AG08395 (cell line): ENCODE measurements around the gene NIN.
A peak's percentile ranks its signal among the peaks of the same experiment; 100 is the strongest.

Source experiments
- DNase-seq: peaks from one replicate; pipeline ENCODE4 v3.0.0; 2012; ENCODE audit warnings: mixed read lengths, low spot score

NIN gene

DNA sequence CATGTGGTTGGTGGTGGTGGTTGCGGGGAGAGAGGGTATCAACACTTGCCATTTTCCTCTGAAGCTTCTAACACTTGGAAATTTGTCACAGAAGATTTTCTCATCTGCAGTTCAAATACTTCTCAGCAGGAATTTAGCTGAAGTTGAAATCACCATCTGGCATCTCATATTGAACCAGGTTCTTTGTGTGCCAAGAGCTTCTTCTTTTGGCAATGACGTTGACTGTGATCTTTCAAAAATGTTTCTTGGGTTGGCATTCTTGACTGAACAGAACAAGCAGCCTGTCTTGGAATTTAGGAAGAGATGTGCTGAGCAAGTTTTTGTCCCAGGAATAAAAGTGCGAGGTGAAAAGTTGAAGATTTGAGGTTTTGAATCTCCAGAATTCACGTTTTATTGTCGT is 8.7 kb upstream of the NIN start:
- no peak for DNase-seq

DNA sequence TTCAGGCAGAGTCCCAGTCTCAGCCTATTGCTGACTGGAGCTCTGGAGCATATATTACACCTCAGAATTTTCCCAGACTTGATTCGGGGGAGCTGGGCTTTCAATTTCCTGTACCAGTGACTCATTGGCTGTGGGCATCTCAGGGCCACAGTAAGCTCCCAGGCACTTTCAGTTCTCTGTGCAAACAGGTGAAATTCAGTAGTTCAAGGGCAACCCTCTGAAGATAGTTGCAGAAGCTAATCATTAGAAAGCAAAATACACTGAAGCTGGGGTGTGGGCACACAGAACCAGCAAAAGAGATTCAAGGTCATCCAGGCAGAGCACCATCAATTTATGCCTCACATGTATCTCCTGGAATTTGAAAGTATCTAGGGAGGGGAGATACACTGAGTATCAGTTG is 8.1 kb upstream of the NIN start:
- no peak for DNase-seq

DNA sequence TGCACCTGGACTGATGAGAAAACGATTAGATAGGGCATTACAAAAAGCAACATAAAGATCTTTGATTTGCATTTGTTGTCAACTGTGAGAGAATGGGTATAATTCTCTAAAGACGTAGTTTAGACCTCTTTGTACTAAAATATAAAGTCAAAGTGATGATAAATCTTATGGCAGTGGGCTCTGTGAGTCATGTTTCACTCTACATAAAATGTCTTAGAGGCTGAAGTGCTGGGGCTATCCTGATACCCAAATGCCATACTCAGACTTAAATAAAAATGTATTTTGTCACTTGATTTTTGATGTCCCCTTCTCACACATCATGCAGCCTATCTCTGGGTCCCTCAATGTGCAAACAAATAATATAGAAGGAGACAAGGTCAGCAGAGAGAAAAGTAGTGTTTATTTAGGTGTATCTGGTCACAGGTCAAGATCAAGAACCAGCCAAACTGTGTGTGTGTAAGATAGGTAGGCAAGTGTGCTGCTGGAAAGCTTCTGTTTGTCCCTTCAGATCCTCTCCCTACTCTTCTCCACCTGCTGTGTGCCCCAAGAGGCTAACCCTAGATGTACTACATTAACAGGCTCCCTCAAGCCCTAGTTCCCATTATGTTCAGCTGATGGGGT is 7.0 kb upstream of the NIN start:
- DNase-seq: no peak

DNA sequence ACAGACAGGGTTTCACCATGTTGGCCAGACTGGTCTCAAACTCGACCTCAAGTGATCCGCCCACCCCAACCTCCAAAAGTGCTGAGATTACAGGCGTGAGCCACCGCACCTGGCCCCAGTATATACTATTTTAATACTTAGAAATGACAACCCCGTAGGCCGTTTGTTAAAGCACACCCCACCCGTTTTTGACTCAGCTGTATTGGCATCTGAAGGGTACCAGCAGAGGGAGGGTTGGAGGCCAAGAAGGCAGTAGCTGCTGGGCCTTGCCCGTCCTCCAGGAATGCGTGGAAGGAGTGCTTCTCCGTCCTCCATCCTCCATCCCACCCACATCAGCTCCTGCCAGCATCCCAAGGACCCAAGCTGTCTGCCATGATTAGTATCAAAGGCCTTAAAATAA is 6.3 kb upstream of the NIN start:
- DNase-seq: no peak

DNA sequence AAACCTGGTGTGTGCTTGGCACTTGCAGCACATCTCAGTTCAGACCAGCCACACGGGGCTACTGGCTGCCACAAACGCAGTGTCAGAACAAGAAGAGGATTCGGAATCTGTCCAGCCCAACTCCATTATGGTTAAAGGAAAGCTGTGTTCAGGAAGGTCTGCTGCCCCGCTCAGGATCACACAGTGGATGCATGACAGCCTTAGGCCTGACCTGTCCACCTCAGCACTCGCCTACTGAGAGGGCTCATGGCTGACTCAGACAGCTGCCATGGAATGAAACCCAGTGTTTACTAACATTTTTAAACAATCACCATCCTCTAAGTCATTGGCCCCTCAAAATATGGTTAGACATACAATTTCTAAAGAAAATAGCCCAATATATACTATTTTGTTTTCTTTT is 5.6 kb upstream of the NIN start:
- peak; percentile 21 for DNase-seq

DNA sequence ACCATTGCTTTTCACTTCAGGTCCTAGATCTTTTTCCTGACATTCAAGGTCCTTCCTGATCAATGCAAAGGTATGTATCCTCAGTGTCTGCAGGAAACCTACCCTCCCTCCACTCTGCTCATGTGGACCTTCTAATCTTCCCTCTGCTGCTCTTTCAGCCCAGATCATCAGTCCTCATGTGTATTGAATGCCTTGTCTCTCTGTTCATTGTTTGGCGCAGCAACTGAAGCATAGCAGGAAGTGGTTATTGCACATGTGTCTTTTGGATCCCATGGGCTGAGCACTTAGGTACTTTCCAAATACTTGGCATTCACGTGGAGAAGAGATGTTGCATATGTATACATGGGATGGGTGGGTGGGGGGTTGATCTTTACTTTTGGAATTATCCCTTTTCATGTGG is 4.3 kb upstream of the NIN start:
- no peak for DNase-seq

DNA sequence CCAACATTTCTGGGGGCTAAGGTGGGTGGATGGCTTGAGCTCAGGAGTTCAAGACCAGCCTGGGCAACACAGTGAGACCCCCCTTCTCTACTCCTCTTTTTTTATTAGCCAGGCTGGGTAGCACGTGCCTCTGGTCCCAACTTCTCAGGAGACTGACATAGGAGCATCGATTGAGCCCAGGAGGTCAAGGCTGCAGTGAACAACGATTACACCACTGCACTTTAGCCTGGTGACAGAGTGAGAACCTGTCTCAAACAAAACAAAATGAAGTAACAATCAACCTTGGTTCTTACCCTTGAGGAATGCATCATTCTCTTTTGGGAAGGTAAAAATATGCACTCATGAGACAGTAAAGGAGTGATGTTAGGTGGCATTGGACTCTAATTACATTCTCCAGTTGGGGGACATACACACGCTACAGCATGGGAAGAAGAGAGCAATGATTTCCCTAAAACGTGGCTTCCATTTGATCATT is 3.9 kb upstream of the NIN start:
- no peak for DNase-seq

DNA sequence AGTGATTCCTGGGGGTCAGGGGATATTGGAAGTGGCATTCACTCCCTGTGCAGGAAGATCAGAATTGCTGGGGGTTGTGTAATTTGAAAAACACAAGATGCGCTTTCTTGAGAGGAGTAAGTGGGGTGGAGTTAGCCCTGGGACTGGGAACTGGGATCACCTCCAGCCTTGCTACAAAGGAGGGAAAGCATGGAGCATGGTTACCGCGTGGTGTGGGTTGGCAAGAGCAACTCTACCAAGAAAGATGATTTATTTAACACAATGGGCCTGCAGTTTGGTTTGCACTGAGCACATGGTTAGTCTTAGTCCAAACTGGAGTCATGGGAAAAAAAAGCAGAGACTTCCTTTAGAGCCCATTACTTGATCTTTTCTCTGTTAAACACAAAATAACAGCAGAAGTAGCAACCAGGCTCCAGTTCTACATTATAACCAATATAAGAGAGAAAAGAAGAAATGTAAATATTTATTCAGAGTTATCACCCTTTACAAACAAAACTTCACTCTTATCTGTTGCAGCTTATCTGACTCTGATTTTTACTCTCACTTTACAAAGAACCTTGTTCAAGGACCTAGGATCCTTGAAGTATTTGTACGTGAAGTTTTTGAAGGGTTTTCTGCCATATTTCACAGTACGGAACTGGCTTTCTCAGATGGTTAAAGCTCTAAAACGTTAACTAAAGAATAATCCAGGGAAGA is 2.1 kb upstream of the NIN start:
- no peak for DNase-seq

DNA sequence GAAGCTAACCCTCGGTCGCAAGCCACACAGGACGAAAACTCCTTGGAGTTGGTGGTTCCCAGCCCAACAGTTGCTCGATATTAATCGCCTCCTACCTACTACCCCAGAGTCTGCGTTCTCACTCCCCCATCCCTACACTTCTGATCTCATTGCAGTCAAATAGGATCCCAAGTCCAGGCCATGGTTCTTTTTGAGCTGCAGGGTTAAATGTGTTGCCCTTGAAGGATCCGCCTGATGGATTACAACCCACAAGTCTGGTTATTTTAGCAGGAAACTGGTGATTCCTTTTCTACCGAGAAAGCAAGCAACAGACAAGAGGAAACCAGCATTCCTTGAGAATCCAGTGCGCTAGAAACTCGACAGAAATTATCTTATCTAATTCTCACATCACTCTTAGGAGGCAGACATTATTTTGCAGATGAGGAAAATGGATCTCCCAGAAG is 785 bp upstream of the NIN start:
- DNase-seq: no peak

DNA sequence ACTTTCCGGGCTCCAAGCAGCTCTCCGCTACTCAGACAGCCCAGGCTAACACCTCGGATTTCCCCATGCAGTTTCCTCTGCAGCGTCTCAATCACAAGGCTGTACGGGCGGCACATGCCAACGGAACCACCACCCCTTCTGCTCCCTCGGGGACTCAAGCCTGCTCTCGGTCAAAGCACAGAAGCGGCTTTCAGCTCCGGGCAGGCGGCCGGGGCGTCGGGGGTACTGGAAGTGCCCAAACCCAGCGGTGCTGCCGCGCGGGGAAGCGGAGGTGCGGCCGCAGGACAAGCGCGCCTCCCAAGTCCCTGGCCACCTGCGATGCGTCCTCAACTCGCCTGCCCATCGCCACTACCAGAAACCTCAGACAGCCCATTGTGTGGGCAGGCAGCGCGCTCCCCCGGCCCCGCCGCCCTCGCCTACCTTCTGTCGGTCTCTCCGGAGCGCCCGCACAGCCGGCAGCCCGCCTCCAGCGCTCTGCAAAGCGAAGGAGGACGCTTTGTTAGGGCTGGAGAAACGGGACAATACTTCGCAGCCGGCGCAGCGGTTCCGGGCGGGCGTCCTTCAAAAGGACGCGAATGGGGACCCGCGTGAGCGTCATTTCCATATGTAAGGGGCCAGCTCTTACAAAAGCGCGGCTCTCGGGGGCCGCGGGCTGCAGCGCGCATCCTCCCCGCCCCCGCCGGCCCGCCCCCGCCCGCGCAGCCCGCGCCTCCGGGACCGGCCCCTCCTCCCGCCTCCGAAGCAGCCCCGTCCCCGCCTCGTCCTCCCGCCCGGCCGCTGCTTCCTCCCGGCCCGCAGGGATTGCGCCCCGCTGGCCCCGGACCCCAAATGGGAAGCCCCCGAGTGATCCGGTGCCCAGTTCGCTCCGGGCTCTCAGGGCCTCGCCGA is 674 bp downstream of the NIN start:
- DNase-seq: peak; percentile 24

DNA sequence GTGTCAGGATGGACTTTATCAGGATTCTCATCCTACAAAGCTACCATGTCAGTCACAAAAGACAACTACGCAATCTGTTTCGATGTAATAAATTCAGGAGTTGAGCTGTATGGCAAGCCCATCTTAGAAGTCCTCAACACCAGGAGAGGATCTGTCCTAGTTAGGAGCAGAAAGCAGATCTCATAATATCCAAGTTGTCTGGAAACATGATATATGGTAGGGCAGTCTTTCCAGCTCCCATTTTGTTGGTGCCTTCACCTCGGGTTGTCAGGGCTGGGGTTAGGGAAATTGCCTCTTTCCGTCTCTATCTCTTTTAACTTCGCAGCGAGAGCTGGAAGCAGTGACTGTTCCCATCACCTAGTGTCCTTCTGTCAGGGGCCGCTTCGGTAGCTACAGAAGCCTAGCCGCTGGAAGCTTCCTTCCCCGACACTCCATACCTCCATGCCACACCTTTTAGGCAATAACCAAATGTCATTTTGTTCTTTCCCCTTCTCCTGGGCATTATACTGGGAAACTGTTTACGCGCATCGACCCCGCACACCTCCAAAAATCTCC is 1.4 kb downstream of the NIN start:
- no peak for DNase-seq

DNA sequence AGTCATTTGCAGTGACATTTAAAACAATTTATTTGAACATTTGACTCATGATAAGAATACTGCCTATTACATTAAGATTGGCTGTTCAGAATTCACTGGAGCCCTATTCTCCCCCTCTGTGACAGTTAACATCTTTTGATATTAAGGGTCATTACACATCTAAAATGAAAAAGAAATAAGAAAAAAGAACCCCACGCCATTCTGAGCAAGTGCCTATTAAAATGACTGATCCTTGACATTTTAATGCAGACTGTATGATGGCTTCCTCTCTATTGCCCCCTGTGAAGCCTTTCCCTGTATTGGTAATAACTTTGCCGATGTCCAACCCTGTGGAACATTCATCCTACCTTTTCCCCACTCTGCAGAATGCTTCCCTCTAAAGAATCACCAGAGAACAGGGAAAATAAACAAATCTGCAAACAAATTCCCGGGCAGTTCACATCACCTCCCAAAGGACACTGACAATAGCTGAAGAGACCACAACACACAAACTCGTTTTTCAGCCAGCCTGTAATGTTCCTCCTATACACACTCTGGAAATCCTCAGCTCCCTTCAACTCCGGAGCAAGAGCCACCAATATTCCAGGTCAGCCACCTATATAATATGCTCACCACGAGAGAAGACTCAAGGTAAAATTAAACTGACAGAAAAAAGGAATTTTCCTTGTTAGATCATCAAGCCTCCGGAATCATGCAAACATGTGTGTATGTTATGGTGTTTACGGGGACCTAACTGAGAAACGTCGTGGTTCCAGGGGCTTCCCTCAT is 2.1 kb downstream of the NIN start:
- DNase-seq: no peak

DNA sequence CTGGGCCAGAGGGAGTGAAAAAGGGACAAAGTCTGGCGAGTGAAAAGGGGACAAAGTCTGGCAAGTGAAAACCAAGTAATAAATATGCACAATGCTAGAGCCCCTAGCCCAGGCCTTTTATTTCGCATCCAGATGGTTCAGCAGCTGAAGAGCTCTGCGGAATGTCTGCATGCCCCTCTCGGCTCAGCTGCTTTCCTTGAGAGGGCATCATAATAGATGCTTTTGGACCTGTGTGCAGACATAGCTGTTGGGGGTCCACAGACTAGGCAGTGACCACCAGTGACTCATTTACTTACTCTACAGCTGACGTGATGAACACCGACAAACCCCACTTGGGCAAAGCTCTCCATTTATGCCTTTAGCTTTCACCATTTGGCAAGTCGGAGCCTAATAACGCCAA is 4.3 kb downstream of the NIN start:
- DNase-seq: no peak

DNA sequence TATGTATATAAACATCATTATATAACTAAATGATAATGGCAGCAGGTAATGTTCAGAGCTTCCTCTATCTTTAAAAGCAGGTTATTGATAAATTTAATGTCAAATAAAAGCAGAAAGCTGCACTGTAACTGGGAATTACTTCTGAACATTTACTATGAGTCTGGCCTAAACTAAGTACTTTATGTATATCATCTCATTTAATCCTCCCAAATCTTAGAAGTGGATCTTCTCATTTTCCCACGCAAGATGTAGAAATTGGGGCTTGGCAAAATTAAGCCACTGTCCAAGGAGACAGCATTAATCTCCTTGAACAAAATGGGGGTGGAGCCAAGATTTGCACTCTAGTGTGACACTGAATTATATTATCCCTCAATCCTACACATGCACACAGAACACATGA is 5.7 kb downstream of the NIN start:
- DNase-seq: no peak

DNA sequence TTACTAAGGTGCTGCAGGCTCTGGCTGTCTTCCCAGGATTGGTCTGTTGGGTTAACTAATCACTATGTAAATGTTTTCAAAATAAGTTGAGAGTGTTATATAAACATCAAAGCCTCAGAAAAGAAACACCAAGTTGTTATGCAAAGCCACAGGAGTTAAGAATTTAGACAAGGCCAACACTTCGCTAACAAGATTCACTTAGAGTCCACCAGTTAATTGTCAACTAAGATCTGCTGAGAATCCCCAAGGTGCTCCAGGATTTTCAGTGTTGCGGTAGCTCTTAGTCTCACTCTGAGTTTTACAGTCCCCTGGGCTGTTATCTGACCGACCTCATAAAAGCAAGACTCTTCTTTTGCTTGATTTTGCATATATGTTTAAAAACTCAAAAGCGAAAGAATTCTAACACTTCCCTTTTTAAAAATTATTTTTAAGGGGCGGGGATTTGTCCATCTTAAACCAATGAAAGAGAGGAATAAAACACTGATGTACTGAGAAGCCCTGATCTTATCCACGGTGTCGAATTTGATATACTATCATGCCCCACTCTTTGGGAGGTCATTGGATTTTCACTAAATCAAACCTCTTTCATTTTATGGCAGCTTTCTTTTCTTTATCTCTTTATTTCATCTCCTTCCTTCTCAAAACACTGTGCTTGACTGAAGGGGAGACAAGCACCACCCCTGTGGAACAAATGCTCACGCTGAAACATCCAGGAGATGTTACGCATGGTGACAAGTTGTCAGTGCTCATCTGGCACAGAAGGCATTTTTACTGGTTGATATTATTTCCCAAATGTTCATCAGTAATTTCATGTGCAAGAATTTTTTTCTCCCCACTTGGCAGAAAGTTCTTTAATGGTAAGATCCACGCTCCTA is 7.0 kb downstream of the NIN start:
- DNase-seq: no peak

DNA sequence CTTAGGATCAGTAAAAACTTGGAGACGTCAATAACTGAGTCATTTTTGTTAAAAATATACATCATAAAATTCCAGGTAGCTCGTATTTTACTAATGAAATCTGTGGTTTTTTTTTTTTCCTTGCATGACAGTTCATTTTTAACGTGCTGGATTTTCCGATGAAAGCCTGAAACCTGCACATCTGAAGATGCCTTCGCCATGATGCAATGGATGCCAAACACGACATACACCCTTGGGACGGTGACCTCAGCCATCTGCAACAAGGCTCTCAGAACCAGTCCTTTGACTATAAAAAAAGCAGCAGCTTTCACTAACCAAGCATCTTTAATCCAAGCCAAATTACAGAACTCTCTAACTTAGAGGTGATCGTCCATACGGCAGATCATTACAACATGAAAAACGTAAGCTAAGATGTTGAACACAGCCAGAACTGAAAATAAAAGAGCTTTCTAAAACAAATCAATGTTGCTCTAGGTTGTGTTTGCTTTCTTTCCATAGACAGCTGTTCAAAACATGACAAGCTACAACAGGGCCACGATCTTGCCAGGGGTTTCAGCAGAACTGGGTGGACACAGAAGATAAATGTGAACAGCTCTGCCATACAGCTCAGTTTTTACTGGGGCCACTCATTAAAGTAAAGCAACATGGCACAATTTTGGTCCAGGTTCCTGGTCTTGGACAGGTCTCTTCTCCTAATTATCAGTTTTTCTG is 7.8 kb downstream of the NIN start:
- DNase-seq: peak; percentile 61

DNA sequence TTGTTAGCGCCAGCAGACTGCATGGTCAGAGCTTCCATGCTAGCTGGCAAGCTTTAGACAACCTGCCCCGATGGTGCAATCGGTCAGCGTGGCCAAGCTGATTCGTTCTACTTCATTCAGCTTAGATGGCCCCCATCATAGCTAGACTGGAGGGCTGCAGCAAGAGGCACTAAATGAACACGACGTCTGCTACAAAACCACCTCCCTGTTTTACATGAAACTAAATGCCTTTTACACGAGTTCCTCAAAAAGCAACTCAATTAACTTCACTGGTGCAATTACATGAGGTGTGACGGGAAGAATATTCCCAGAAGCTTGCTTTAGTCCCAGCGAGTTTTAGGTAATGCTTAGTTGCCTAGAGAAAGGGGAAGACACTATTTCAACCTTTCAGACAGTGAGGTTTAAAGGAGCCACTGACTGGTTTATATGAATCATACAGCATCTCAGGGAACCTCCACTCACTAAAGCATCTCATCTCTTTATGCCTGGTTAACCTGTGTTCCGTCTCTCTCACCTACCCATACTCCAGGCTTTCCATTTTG is 8.4 kb downstream of the NIN start:
- peak; percentile 13 for DNase-seq

DNA sequence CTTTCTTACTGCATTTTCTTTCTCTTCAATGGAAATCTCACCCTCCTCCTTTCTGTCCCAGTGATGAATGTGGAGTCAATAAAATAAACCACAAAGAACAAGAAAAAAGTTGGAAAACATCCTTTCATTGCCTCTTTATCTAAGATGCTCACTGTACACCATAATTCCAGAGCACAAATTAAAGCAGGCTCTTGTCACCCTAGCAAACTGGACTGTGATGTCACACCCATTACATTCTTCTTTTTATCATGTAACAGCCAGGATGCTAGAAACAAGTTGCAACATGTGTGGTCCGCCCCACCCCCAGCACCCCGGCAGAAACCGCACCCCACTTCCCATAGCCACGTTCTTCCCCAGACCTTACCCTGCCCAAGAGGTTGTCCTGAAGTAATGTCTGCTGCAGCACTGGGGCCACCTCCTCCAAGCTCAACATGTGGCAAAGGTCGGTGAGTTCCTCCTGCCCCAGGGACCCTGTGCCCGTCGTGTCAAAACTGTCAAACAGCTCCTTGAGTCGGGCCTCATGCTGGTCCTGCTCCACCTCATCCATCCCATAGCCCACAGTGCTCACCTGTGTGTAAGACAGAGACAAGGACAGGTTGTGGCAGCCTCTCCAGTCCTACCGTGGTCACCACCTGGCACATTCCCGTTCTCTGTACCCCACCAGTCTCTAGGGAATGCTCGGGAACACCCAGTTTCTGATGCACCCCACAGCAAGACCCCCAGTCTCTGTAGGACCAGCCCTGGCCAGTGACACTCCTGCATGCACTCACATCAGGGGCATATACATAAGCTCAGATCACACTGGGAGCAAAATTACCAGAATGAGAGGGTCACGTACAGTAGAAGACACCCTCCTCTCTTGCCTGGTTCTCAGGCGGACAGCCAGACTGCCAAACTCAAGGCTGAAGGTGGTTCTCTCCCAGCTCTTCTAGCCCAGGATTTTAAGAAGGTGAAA is 9.2 kb downstream of the NIN start:
- DNase-seq: peak; percentile 14
